Breast epithelium (tissue), 4 donors: ENCODE measurements around the gene TPST2. TPM values are rescaled to one million over a fixed set of nuclear protein-coding genes. Genes with fewer than 3 reads are reported as not detected.

Source experiments
- DNase-seq, 2 donors: peaks; one replicate each; pipeline ENCODE4 v3.0.0-alpha.2; 2019; ENCODE audit warnings: low spot score in 2 of 2
- H3K27ac ChIP-seq, 2 donors: fragments of 200-600 bp; sonication (generic) in 1 of 2; one replicate each; pipeline ENCODE4 v1.5.1; 2016 to 2019; ENCODE audit warnings: mild to moderate bottlenecking in 1 of 2
- H3K27me3 ChIP-seq, 2 donors: fragments of 200-600 bp; sonication (generic) in 1 of 2; one replicate each; pipeline versions ENCODE4 v1.5.1 to v1.6.0; 2017 to 2019; ENCODE audit warnings: control low read depth in 1 of 2, mild to moderate bottlenecking in 1 of 2
- H3K36me3 ChIP-seq: fragments of 200-600 bp; one replicate; pipeline ENCODE4 v1.5.1; 2019
- H3K4me1 ChIP-seq, 2 donors: fragments of 200-600 bp; sonication (generic); one replicate each; pipeline ENCODE4 v1.5.1; 2016 to 2019; ENCODE audit warnings: control low read depth in 1 of 2
- H3K4me3 ChIP-seq, 3 donors: fragments of 200-600 bp; sonication (generic); 1 replicate in 2 of 3; 2 replicates in 1 of 3; pipeline ENCODE4 v1.5.1; 2016 to 2019; ENCODE audit warnings: mild to moderate bottlenecking in 3 of 3, moderate library complexity in 2 of 3
- H3K9me3 ChIP-seq, 2 donors: fragments of 200-600 bp; sonication (generic) in 1 of 2; one replicate each; pipeline ENCODE4 v1.5.1; 2016 to 2019; ENCODE audit warnings: control low read depth in 1 of 2
- POLR2A ChIP-seq: fragments of 450-650 bp; IDR thresholded peaks from one replicate; pipeline ENCODE4 v1.6.1; 2016; ENCODE audit warnings: antibody characterized with exemption, mild to moderate bottlenecking, moderate library complexity
- POLR2AphosphoS5 ChIP-seq, 3 donors: sonication (generic); formaldehyde crosslinking; IDR thresholded peaks; one replicate each; pipeline ENCODE4 v1.6.1; 2017; ENCODE audit warnings: antibody characterized with exemption in 3 of 3
- intact Hi-C: fragments of 100-400 bp; cut with DNase I; formaldehyde crosslinking; loops from one replicate; pipeline ENCODE4 v1.15.1; 2023; ENCODE audit warnings: low total_unique reads
- total RNA-seq, 3 donors: library from RNA; depleted of rRNA; stranded (reverse); fragments of >200 nt; gene quantifications; one replicate each; pipeline ENCODE4 v1.1.0, GENCODE V29; 2016
- TF ChIP-seq, protein P1 (sequence below), 3 donors: fragments of 450-650 bp; IDR thresholded peaks; one replicate each; pipeline ENCODE4 v1.5.1; 2016 to 2017; ENCODE audit warnings: antibody characterized with exemption in 3 of 3, mild to moderate bottlenecking in 3 of 3, moderate library complexity in 3 of 3

TPST2 gene
- total RNA-seq, 3 donors from 2014 or later, result 36.6 to 81.9 (median 59.8) TPM

DNA sequence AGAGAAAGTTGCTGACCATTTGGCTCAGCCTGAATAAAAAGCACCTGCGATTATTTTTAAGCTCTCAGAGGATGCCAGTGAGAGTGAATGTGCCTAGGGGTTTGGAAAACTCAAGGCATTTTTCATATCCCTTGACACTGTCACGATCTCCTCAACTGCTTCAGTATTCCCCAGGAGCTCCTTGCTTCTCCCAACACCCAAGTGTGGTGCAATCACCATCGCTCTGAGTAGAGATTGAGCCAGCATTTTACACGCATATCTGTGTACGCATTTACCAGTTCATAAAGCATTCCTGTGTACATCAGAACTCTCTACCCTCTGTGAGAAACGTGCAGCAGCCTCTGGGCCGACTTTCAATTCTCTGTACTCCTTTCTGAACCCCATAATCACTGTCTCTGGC, 104.9 kb downstream of the TPST2 start:
- Histone ChIP-seq H3K9me3 (no peaks in the 10 kb centered on the region), H3K27me3 (no peaks in the 10 kb centered on the region), H3K27ac (peak overlapping the region; percentile 21 to 98), H3K4me3 (peak overlapping the region in 1 of 3 donors; percentile 84), H3K4me1 (peaks cover 6 to 14% of the 10 kb centered on the region in 2 donors), H3K36me3 (no peaks in the 10 kb centered on the region)
- DNase-seq, result no peak
- intact Hi-C loops, result no loop called here
- TF ChIP-seq, protein P1, sequence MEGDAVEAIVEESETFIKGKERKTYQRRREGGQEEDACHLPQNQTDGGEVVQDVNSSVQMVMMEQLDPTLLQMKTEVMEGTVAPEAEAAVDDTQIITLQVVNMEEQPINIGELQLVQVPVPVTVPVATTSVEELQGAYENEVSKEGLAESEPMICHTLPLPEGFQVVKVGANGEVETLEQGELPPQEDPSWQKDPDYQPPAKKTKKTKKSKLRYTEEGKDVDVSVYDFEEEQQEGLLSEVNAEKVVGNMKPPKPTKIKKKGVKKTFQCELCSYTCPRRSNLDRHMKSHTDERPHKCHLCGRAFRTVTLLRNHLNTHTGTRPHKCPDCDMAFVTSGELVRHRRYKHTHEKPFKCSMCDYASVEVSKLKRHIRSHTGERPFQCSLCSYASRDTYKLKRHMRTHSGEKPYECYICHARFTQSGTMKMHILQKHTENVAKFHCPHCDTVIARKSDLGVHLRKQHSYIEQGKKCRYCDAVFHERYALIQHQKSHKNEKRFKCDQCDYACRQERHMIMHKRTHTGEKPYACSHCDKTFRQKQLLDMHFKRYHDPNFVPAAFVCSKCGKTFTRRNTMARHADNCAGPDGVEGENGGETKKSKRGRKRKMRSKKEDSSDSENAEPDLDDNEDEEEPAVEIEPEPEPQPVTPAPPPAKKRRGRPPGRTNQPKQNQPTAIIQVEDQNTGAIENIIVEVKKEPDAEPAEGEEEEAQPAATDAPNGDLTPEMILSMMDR (IDR thresholded peaks at IDR 0.05), result no peak
- TF ChIP-seq POLR2A, result no peak
- TF ChIP-seq POLR2AphosphoS5 (IDR thresholded peaks at IDR 0.05), result no peak

GRCh38 chr22:26484360-26484706, 105.6 kb downstream of the TPST2 start:
- no peaks in the 10 kb centered on the region for H3K9me3 ChIP-seq
- H3K36me3 ChIP-seq, result no peaks in the 10 kb centered on the region
- no peaks in the 10 kb centered on the region for H3K27me3 ChIP-seq
- peak overlapping the region; percentile 84 to 96 (median 87) for H3K4me3 ChIP-seq
- no peak for DNase-seq
- H3K4me1 ChIP-seq, result peaks cover 11 to 14% of the 10 kb centered on the region in 2 donors
- intact Hi-C loops, result no loop called here
- H3K27ac ChIP-seq, result peak overlapping the region; percentile 97 to 98
- TF ChIP-seq POLR2A (no peak), POLR2AphosphoS5 (IDR thresholded peaks at IDR 0.05) (no peak)
- TF ChIP-seq, protein P1 (IDR thresholded peaks at IDR 0.05), result no peak

DNA sequence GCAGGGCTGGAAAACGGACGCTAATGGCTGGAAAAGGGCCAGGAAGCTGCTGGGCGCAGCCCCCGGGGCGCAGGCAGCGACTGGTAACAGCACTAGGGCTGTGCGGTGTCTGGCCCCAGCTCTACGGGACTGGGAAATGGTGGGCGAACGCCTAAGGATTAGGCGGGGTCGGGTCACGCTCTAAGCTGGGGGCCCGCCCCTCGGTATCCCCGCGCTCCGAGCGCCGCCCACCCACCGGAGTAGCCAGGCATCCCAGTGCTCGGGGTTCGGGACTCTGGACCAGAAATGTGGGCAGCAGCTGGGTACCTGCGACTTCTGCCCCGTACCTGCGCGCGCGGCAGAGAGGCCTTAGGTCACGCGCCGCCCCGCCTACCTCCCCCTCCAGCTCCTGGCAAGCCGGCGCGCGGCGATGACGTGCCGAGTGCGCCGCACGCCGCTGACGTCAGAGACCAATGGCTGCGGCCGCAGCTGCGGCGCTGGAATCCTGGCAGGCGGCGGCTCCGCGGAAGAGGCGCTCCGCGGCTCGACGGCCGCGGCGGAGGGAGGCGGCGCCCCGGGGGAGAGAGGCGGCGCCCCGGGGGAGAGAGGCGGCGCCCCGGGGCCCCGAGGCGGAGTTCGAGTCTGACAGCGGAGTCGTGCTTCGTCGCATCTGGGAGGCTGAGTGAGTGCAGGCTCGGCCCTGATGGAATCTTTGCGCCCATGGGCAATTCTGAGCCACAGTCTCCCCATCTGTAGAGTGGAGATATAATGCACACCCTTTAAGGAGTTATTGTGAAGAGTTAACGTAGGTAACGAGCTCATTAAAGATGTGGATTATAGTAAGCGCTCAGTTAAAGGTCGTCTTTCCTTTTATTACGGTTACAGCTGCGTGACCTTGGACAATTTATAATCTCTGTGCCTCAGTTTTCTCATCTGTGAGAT, 106.2 kb downstream of the TPST2 start, which contains the start of the genes HPS4 and SRRD:
Gene HPS4 (minus strand): TSS at position 345 of the 921 bp plus-strand sequence. CDS start 2,021 bp downstream, outside the sequence.
Gene SRRD (plus strand): TSS at position 439 of the 921 bp plus-strand sequence. CDS start 14 bp downstream, at position 453.
- TF ChIP-seq, protein P1 (IDR thresholded peaks at IDR 0.05), result peak in 1 of 3 donors; percentile 9
- peak; percentile 91 to 99 (median 98) for TF ChIP-seq POLR2AphosphoS5 (IDR thresholded peaks at IDR 0.05)
- peak; percentile 81 for TF ChIP-seq POLR2A
- DNase-seq, result peak; percentile 86 to 89
- Histone ChIP-seq H3K27me3 (no peaks in the 10 kb centered on the region), H3K36me3 (no peaks in the 10 kb centered on the region), H3K4me3 (peak within 1 kb of the TSS; percentile 84 to 96 (median 87)), H3K27ac (peak within 1 kb of the TSS; percentile 97 to 98), H3K9me3 (no peaks in the 10 kb centered on the region), H3K4me1 (peaks cover 13 to 14% of the 10 kb centered on the region in 2 donors)
- intact Hi-C loops, result no loop called here

GRCh38 chr22:26483043-26483438, 106.9 kb downstream of the TPST2 start:
- Histone ChIP-seq H3K36me3 (no peaks in the 10 kb centered on the region), H3K27me3 (no peaks in the 10 kb centered on the region), H3K9me3 (no peaks in the 10 kb centered on the region), H3K4me3 (peak overlapping the region; percentile 84 to 96 (median 87)), H3K4me1 (peaks cover 13 to 14% of the 10 kb centered on the region in 2 donors), H3K27ac (peak overlapping the region; percentile 97 to 98)
- DNase-seq, result no peak
- no peak for TF ChIP-seq POLR2AphosphoS5 (IDR thresholded peaks at IDR 0.05)
- no peak for TF ChIP-seq POLR2A
- TF ChIP-seq, protein P1 (IDR thresholded peaks at IDR 0.05), result no peak
- intact Hi-C loops, result no loop called here

DNA sequence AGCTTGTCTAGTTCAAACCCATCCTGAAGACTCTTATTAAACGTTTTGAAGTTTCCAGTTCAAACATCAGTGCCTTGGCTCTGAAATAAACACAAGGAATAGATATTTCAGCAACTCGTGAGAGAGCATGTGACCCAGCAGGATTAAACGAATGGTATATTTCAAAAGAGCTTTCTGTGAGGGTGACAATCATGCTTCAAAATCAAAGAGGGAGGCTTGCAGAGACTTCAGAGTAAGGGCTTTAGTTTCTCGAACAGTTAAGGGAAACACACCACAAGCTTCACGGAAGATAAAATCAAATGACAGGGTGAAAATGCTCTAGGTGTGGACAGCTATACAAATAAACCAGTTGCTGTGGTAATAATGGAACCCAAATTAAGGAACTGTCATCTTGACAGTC, 107.8 kb downstream of the TPST2 start:
- H3K27me3 ChIP-seq, result no peaks in the 10 kb centered on the region
- intact Hi-C loops, result no loop called here
- no peaks in the 10 kb centered on the region for H3K36me3 ChIP-seq
- peaks cover 13 to 14% of the 10 kb centered on the region in 2 donors for H3K4me1 ChIP-seq
- peak overlapping the region in 1 of 2 donors; percentile 97 for H3K27ac ChIP-seq
- H3K4me3 ChIP-seq, result no peak overlapping the region
- DNase-seq, result no peak
- no peak for TF ChIP-seq POLR2A
- TF ChIP-seq, protein P1 (IDR thresholded peaks at IDR 0.05), result no peak
- no peak for TF ChIP-seq POLR2AphosphoS5 (IDR thresholded peaks at IDR 0.05)
- H3K9me3 ChIP-seq, result no peaks in the 10 kb centered on the region
